ENCODE data around the gene OR8B4.
"Not testable (repeated sequence)": the region's sequence is repeated elsewhere in the genome, so short reads cannot be mapped to it uniquely, and the experiment has no call there.

OR8B4 gene

DNA sequence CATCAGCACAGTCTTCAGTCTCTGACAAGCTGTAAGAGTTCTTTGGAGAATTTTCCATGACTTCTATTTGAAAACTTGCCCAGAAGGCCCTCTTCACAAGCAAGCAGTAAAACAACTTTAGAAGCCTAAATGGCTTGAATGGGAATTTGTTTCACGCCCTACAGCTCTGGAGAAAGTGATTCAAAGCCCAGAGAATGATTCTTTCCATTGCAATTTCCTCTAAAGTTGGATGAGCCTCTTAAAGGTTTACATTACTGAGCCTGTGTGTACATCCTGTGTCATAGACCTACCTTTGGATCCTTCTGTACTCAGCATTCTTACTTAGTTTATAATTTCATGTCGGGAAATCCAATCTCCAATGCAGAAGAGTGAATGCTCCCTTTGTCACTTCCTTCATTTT is 19.1 kb downstream of the OR8B4 start:
- DNase-seq (ENCODE audit: low read depth) = no peak

- DNase-seq (ENCODE audit: low read depth) = not testable (repeated sequence)
Measured at GRCh38 chr11:124403186-124403585, 21.5 kb downstream of the OR8B4 start.

DNA sequence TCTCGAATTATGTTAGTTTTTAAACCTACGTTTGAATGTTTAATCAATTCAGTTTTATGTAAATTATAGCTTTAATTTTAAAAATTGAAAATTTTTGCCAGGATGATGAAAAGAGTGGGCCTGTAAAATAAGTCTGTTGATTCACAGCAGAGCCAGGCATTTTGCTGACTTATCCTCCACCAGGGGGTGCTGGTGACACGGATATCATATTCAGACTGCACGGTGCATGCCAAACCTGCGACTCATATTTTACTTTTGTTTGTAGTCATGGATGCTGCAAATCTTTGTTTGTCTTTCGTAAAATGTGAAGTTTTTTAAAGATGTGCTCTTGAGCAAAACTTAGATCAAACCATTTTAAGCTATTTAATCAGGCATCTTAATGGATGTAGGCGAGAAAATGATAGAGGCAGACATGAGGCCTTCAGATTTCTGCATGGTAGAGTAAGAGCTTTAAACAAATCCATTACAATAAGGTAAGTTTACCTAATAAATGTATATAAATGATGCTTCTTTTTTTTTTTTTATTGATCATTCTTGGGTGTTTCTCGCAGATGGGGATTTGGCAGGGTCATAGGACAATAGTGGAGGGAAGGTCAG is 22.2 kb downstream of the OR8B4 start:
- no peak for DNase-seq (ENCODE audit: low read depth)

DNA sequence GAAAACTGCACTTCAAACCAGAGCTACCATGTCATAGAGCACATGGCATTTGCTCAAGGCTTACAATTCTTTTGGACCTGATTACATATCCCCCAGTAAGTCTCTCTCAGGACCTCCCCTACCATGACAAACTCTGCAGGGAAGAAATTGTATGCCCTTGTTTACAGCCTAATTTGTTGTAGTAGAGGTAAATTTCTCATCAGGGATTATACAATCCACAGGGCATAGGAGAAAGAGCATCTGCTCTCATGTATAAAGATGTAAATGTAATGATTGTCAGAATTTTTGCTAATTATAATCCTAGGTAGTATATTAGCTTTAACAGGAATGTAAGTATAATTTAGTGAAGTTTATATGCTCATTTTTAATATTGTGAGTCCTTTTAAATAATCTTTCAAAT is 25.7 kb downstream of the OR8B4 start, which contains the start of gene OR8B3:
Gene OR8B3, minus strand, starts transcription at position 101 of the 400 bp plus-strand sequence. CDS start 1,673 bp downstream, outside the sequence.
- DNase-seq (ENCODE audit: low read depth) = no peak

- not testable (repeated sequence) for DNase-seq (ENCODE audit: low read depth)
Measured at GRCh38 chr11:124396847-124397246, 27.8 kb downstream of the OR8B4 start.

DNA sequence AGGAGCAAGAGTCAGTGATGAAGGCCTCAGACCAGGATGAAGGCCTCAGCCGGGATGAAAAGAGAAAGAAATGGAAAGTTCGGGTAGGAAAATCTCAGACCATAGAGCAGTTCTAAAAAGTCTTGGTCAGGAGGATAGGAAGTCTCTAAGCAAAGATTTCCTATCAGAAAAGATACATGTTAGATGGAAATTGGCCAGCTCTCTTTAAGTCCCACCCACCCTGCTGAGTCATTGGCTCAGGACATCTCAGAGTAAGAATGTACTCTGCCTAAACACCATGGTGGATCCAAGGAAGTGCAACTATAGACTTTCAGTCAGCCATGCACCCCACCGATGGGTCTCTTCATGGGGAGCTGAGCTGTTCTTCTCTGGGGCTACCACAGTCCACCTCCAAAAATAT is 30.3 kb downstream of the OR8B4 start:
- DNase-seq (ENCODE audit: low read depth) = no peak

DNA sequence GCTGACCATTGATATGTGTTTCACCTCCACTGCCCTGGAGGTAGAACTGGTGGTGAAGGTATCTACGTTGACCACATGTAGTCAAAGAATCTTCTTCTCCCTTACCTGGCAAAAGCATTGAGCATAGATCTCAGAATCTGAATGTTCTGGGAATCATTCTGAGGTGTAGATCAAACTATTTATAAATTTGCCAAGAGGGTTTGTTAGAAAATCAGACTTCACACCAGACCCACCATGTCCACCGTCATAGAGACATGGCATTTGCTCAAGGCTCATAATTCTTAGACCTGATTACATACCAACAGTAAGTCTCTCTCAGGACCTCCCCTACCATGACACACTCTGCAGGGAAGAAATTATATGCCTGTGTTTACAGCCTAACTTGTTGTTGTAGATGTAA is 40.3 kb downstream of the OR8B4 start, which contains the start of gene OR8B2:
Gene OR8B2, minus strand, starts transcription at position 101 of the 400 bp plus-strand sequence. CDS start 1,156 bp downstream, outside the sequence.
- no peak for DNase-seq (ENCODE audit: low read depth)

GRCh38 chr11:124382857-124383256 is 41.8 kb downstream of the OR8B4 start:
- DNase-seq (ENCODE audit: low read depth) = not testable (repeated sequence)

GRCh38 chr11:124380585-124380984 is 44.1 kb downstream of the OR8B4 start:
- DNase-seq (ENCODE audit: low read depth) = no peak

- DNase-seq (ENCODE audit: low read depth) = no peak
Measured at GRCh38 chr11:124376280-124376679, 48.4 kb downstream of the OR8B4 start.

All from stimulated activated CD8-positive, alpha-beta memory T cell treated with anti-CD3 and anti-CD28 coated beads, Interleukin-15, amount 100 ng/mL, for 1 hour (primary cell).